GM10847 (cell line): Measurements from ENCODE around the gene LPIN2.
A peak's percentile ranks its signal among the peaks of the same experiment; 100 is the strongest.

ENCODE experiments used
- POLR2A ChIP-seq: IDR thresholded peaks from 2 replicates; pipeline ENCODE4 v1.6.1; 2011; ENCODE audit not compliant: insufficient read length; ENCODE audit errors: extremely low read depth

LPIN2 gene

GRCh38 chr18:3013024-3013804, at the start of gene LPIN2:
LPIN2 (minus strand) TSS chr18:3013144; CDS start chr18:2960840, 52,304 bp downstream.
- TF ChIP-seq POLR2A, result peak; percentile 56

- no peak for TF ChIP-seq POLR2A
These were observed 48.8 kb upstream of the LPIN2 start for GRCh38 chr18:3061581-3062312.

- no peak for TF ChIP-seq POLR2A
These were observed 48.0 kb upstream of the LPIN2 start for GRCh38 chr18:3060667-3061580.

- no peak for TF ChIP-seq POLR2A
These were observed 46.3 kb upstream of the LPIN2 start for GRCh38 chr18:3059272-3059671.

GRCh38 chr18:3058328-3059191, 45.6 kb upstream of the LPIN2 start:
- no peak for TF ChIP-seq POLR2A

GRCh38 chr18:3057526-3057925, 44.6 kb upstream of the LPIN2 start:
- TF ChIP-seq POLR2A, result no peak

- TF ChIP-seq POLR2A, result no peak
These were observed 43.4 kb upstream of the LPIN2 start for GRCh38 chr18:3056311-3056710.

- TF ChIP-seq POLR2A, result no peak
These were observed 42.9 kb upstream of the LPIN2 start for GRCh38 chr18:3055816-3056215.

GRCh38 chr18:3055186-3055728, 42.3 kb upstream of the LPIN2 start:
- no peak for TF ChIP-seq POLR2A

GRCh38 chr18:3054780-3055179, 41.8 kb upstream of the LPIN2 start:
- TF ChIP-seq POLR2A, result no peak

- TF ChIP-seq POLR2A, result no peak
These were observed 41.3 kb upstream of the LPIN2 start for GRCh38 chr18:3054214-3054613.

- TF ChIP-seq POLR2A, result no peak
These were observed 40.1 kb upstream of the LPIN2 start for GRCh38 chr18:3053081-3053480.

- no peak for TF ChIP-seq POLR2A
These were observed 39.4 kb upstream of the LPIN2 start for GRCh38 chr18:3052411-3052758.

- TF ChIP-seq POLR2A, result no peak
These were observed 38.9 kb upstream of the LPIN2 start for GRCh38 chr18:3051718-3052410.
